HUES64 (cell line): ENCODE results near the gene ARID5B.

Experiments
- H3K27ac ChIP-seq: 2 replicates; pipeline ENCODE4 v1.7.0; 2013; ENCODE audit warnings: low read depth, low read length, inconsistent platforms
- H3K27me3 ChIP-seq: 2 replicates; pipeline ENCODE4 v1.6.1; 2013; ENCODE audit warnings: mild to moderate bottlenecking, low read length; ENCODE audit not compliant: insufficient read depth
- H3K36me3 ChIP-seq: 2 replicates; pipeline ENCODE4 v1.6.1; 2013; ENCODE audit warnings: mild to moderate bottlenecking, low read length; ENCODE audit not compliant: insufficient read depth
- H3K4me1 ChIP-seq: 2 replicates; pipeline ENCODE4 v1.6.1; 2013; ENCODE audit warnings: mild to moderate bottlenecking, low read length, moderate library complexity; ENCODE audit not compliant: insufficient read depth
- H3K4me3 ChIP-seq: 2 replicates; pipeline ENCODE4 v1.5.1; 2013; ENCODE audit warnings: mild to moderate bottlenecking, low read length, moderate library complexity
- H3K9ac ChIP-seq: 2 replicates; pipeline ENCODE4 v1.6.1; 2013; ENCODE audit warnings: mild to moderate bottlenecking, low read depth, low read length
- H3K9me3 ChIP-seq: 2 replicates; pipeline ENCODE4 v1.6.1; 2013; ENCODE audit warnings: low read depth, low read length; ENCODE audit not compliant: insufficient read depth
- WGBS: fragments of 150-250, 120-280 bp; methylation state at CpG from one replicate; pipeline ENCODE4 v1.1.7; 2013; ENCODE audit warnings: missing lambda C conversion rate; 5-methylcytosine and 5-hydroxymethylcytosine counted together

ARID5B gene

GRCh38 chr10:61958805-61959204 is 57.3 kb downstream of the ARID5B start:
- Histone ChIP-seq H3K4me1 (0 out of 2 replicates have a peak, but pooled peaks cover 1% of the 10 kb centered on the region), H3K27me3 (no peaks in the 10 kb centered on the region), H3K27ac (no peak overlapping the region), H3K4me3 (no peak overlapping the region), H3K9me3 (no peaks in the 10 kb centered on the region), H3K36me3 (no peaks in the 10 kb centered on the region), H3K9ac (no peak overlapping the region)

GRCh38 chr10:61959814-61960213 is 58.3 kb downstream of the ARID5B start:
- H3K27ac ChIP-seq = no peak overlapping the region
- no peak overlapping the region for H3K9ac ChIP-seq
- no peaks in the 10 kb centered on the region for H3K9me3 ChIP-seq
- 82% methylated on average over 2 of the region's 2 CpGs for WGBS
- peaks cover 11% of the 10 kb centered on the region for H3K4me1 ChIP-seq
- no peaks in the 10 kb centered on the region for H3K36me3 ChIP-seq
- no peaks in the 10 kb centered on the region for H3K27me3 ChIP-seq
- H3K4me3 ChIP-seq = no peak overlapping the region

GRCh38 chr10:61960396-61961120 is 59.1 kb downstream of the ARID5B start:
- H3K27ac ChIP-seq = no peak overlapping the region
- H3K9ac ChIP-seq = no peak overlapping the region
- peaks cover 12% of the 10 kb centered on the region for H3K4me1 ChIP-seq
- no peak overlapping the region for H3K4me3 ChIP-seq
- 98% methylated on average over 2 of the region's 2 CpGs for WGBS
- H3K27me3 ChIP-seq = no peaks in the 10 kb centered on the region
- H3K36me3 ChIP-seq = no peaks in the 10 kb centered on the region
- no peaks in the 10 kb centered on the region for H3K9me3 ChIP-seq

GRCh38 chr10:61961278-61961677 is 59.8 kb downstream of the ARID5B start:
- Histone ChIP-seq H3K4me1 (peaks cover 12% of the 10 kb centered on the region), H3K27ac (no peak overlapping the region), H3K9me3 (no peaks in the 10 kb centered on the region), H3K36me3 (no peaks in the 10 kb centered on the region), H3K27me3 (no peaks in the 10 kb centered on the region), H3K4me3 (no peak overlapping the region), H3K9ac (no peak overlapping the region)
- 85% methylated on average over 8 of the region's 8 CpGs for WGBS

- 94% methylated on average over 2 of the region's 4 CpGs for WGBS
- Histone ChIP-seq H3K4me3 (no peak overlapping the region), H3K9ac (no peak overlapping the region), H3K36me3 (no peaks in the 10 kb centered on the region), H3K27me3 (no peaks in the 10 kb centered on the region), H3K4me1 (peaks cover 12% of the 10 kb centered on the region), H3K9me3 (no peaks in the 10 kb centered on the region), H3K27ac (no peak overlapping the region)
Observed at GRCh38 chr10:61962971-61963370, 61.5 kb downstream of the ARID5B start.

- WGBS = 92% methylated on average over 2 of the region's 2 CpGs
- peaks cover 12% of the 10 kb centered on the region for H3K4me1 ChIP-seq
- H3K27ac ChIP-seq = no peak overlapping the region
- H3K27me3 ChIP-seq = no peaks in the 10 kb centered on the region
- H3K4me3 ChIP-seq = no peak overlapping the region
- H3K36me3 ChIP-seq = no peaks in the 10 kb centered on the region
- H3K9me3 ChIP-seq = no peaks in the 10 kb centered on the region
- no peak overlapping the region for H3K9ac ChIP-seq
Observed at GRCh38 chr10:61963669-61964058, 62.2 kb downstream of the ARID5B start.

GRCh38 chr10:61964059-61964709 is 62.7 kb downstream of the ARID5B start:
- no peak overlapping the region for H3K27ac ChIP-seq
- peaks cover 12% of the 10 kb centered on the region for H3K4me1 ChIP-seq
- no peaks in the 10 kb centered on the region for H3K27me3 ChIP-seq
- WGBS = 59% methylated on average over 3 of the region's 3 CpGs
- no peaks in the 10 kb centered on the region for H3K9me3 ChIP-seq
- H3K9ac ChIP-seq = no peak overlapping the region
- no peak overlapping the region for H3K4me3 ChIP-seq
- no peaks in the 10 kb centered on the region for H3K36me3 ChIP-seq

GRCh38 chr10:61964949-61965702 is 63.6 kb downstream of the ARID5B start:
- Histone ChIP-seq H3K36me3 (no peaks in the 10 kb centered on the region), H3K27me3 (no peaks in the 10 kb centered on the region), H3K9me3 (no peaks in the 10 kb centered on the region), H3K4me1 (peaks cover 12% of the 10 kb centered on the region), H3K27ac (no peak overlapping the region), H3K9ac (no peak overlapping the region), H3K4me3 (no peak overlapping the region)
- 98% methylated on average over 3 of the region's 7 CpGs for WGBS

- Histone ChIP-seq H3K27ac (no peak overlapping the region), H3K4me3 (no peak overlapping the region), H3K36me3 (no peaks in the 10 kb centered on the region), H3K9ac (no peak overlapping the region), H3K4me1 (peaks cover 12% of the 10 kb centered on the region), H3K27me3 (no peaks in the 10 kb centered on the region), H3K9me3 (no peaks in the 10 kb centered on the region)
- WGBS = 97% methylated on average over 2 of the region's 3 CpGs
Observed at GRCh38 chr10:61965703-61966395, 64.3 kb downstream of the ARID5B start.

GRCh38 chr10:61967298-61967697 is 65.8 kb downstream of the ARID5B start:
- H3K4me1 ChIP-seq = peaks cover 12% of the 10 kb centered on the region
- no peak overlapping the region for H3K9ac ChIP-seq
- H3K36me3 ChIP-seq = no peaks in the 10 kb centered on the region
- H3K27me3 ChIP-seq = no peaks in the 10 kb centered on the region
- H3K27ac ChIP-seq = no peak overlapping the region
- WGBS = 100% methylated on average over 1 of the region's 4 CpGs
- no peak overlapping the region for H3K4me3 ChIP-seq
- no peaks in the 10 kb centered on the region for H3K9me3 ChIP-seq
